ENCODE data around the gene TOGARAM2.
A peak's percentile ranks its signal among the peaks of the same experiment; 100 is the strongest.

Gene TOGARAM2

GRCh38 chr2:28997847-28998735 is 17.0 kb downstream of the TOGARAM2 start:
- DNase-seq (ENCODE audit: low spot score), result no peak

- peak; percentile 81 for DNase-seq (ENCODE audit: low spot score)
Measured at GRCh38 chr2:29000481-29000880, 19.4 kb downstream of the TOGARAM2 start.

GRCh38 chr2:29000956-29001355 is 19.9 kb downstream of the TOGARAM2 start:
- DNase-seq (ENCODE audit: low spot score), result no peak

- DNase-seq (ENCODE audit: low spot score), result no peak
Measured at GRCh38 chr2:29001806-29002205, 20.7 kb downstream of the TOGARAM2 start.

- DNase-seq (ENCODE audit: low spot score), result no peak
Measured at GRCh38 chr2:29004755-29005154, 23.7 kb downstream of the TOGARAM2 start.

GRCh38 chr2:29005331-29005730 is 24.2 kb downstream of the TOGARAM2 start:
- no peak for DNase-seq (ENCODE audit: low spot score)

- no peak for DNase-seq (ENCODE audit: low spot score)
Measured at GRCh38 chr2:29006092-29006979, 25.2 kb downstream of the TOGARAM2 start.

- DNase-seq (ENCODE audit: low spot score), result no peak
Measured at GRCh38 chr2:29006980-29007301, 25.8 kb downstream of the TOGARAM2 start.

- DNase-seq (ENCODE audit: low spot score), result no peak
Measured at GRCh38 chr2:29009270-29009669, 28.2 kb downstream of the TOGARAM2 start.

GRCh38 chr2:29009711-29010677 is 28.9 kb downstream of the TOGARAM2 start:
- no peak for DNase-seq (ENCODE audit: low spot score)

- no peak for DNase-seq (ENCODE audit: low spot score)
Measured at GRCh38 chr2:29010946-29011345, 29.8 kb downstream of the TOGARAM2 start.

GRCh38 chr2:29011418-29012060 is 30.4 kb downstream of the TOGARAM2 start:
- DNase-seq (ENCODE audit: low spot score), result peak; percentile 24

GRCh38 chr2:29012211-29012681 is 31.1 kb downstream of the TOGARAM2 start:
- DNase-seq (ENCODE audit: low spot score), result no peak

GRCh38 chr2:29013057-29013780 is 32.1 kb downstream of the TOGARAM2 start:
- no peak for DNase-seq (ENCODE audit: low spot score)

- DNase-seq (ENCODE audit: low spot score), result no peak
Measured at GRCh38 chr2:29014331-29014730, 33.2 kb downstream of the TOGARAM2 start.

GRCh38 chr2:29014811-29015421 is 33.8 kb downstream of the TOGARAM2 start:
- peak; percentile 32 for DNase-seq (ENCODE audit: low spot score)

GRCh38 chr2:29015701-29016470 is 34.8 kb downstream of the TOGARAM2 start:
- DNase-seq (ENCODE audit: low spot score), result no peak

- DNase-seq (ENCODE audit: low spot score), result no peak
Measured at GRCh38 chr2:29016504-29016903, 35.4 kb downstream of the TOGARAM2 start.

GRCh38 chr2:29017716-29018435 is 36.8 kb downstream of the TOGARAM2 start:
- no peak for DNase-seq (ENCODE audit: low spot score)
